Calu3 (cell line): ENCODE measurements around the gene GPR148. TPM values are rescaled to one million over a fixed set of nuclear protein-coding genes. Genes with fewer than 3 reads are reported as not detected.

ENCODE experiments used
- BruUV-seq: library from RNA; stranded (reverse); fragments of 400-500 nt; replicated peaks from 2 replicates; lab custom pipeline; 2021; lab: Mats Ljungman, UMichigan
- CTCF ChIA-PET: fragments of 300-600 bp; sonication (Branson Sonifier 250); formaldehyde crosslinking; loops from one replicate; lab custom pipeline; 2022; ENCODE audit warnings: antibody characterized with exemption; lab: Charles Lee
- DNase-seq: peaks from one replicate; pipeline ENCODE4 v3.0.0; 2022
- H3K27ac Mint-ChIP-seq: one replicate; pipeline ENCODE4 v1.8.0; 2022; ENCODE audit warnings: mixed read lengths; ENCODE audit not compliant: unreplicated experiment
- H3K27me3 Mint-ChIP-seq: one replicate; pipeline ENCODE4 v1.8.0; 2022; ENCODE audit warnings: mixed read lengths; ENCODE audit not compliant: unreplicated experiment
- H3K36me3 Mint-ChIP-seq: one replicate; pipeline ENCODE4 v1.8.0; 2022; ENCODE audit warnings: mild to moderate bottlenecking, moderate library complexity, mixed read lengths; ENCODE audit not compliant: insufficient read depth, unreplicated experiment
- H3K4me1 Mint-ChIP-seq: one replicate; pipeline ENCODE4 v1.8.0; 2022; ENCODE audit warnings: mild to moderate bottlenecking, low read depth, mixed read lengths; ENCODE audit not compliant: unreplicated experiment
- H3K4me3 Mint-ChIP-seq: one replicate; pipeline ENCODE4 v1.8.0; 2022; ENCODE audit warnings: mild to moderate bottlenecking, low read depth, moderate library complexity, mixed read lengths; ENCODE audit not compliant: unreplicated experiment
- H3K9me3 Mint-ChIP-seq: one replicate; pipeline ENCODE4 v1.8.0; 2022; ENCODE audit warnings: low read depth, mixed read lengths; ENCODE audit not compliant: unreplicated experiment
- intact Hi-C: fragments of 100-400 bp; cut with micrococcal nuclease; formaldehyde crosslinking; loops from one replicate; pipeline ENCODE4 v1.10.0; 2022; ENCODE audit not compliant: unreplicated experiment
- total RNA-seq: library from RNA; stranded (reverse); gene quantifications from 2 replicates; pipeline ENCODE4 v1.2.3, GENCODE V29; 2022
- TF ChIP-seq, protein P1 (sequence below): fragments of 200-600 bp; IDR thresholded peaks from one replicate; pipeline ENCODE4 v1.8.0; 2022; ENCODE audit warnings: antibody characterized with exemption; ENCODE audit not compliant: unreplicated experiment

GPR148 gene
- total RNA-seq, 1 experiment from 2014 or later: not detected

DNA sequence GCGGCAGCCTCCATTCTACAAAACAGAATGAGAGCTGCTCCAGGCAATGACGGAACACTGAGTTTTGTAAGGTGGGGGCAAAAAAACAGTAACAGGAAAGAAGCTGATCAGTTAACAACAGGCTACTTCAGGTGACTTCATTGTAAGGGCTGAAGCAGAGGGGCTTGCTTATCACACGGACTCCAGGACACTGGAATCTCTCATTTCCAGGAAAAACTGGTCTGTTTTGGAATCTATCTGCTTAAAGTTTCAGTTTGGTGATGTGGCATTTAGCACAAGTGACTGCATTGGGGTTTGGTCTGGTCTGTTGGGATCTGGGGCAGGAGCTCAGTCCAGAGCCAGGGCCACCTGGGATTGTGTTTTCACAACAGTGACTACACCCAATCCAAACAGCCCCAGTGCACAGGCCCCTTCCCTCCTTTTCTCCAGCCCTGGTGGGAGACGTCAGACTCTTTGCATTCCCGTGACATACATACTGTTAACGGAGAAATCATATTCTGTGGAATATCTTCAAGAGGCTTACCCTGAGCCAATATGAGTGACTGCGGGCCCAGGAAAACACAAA, 40.6 kb downstream of the GPR148 start:
- no peaks in the 10 kb centered on the region for H3K9me3 Mint-ChIP-seq
- H3K27ac Mint-ChIP-seq: no peak overlapping the region
- intact Hi-C loops: no loop called here
- peaks cover 43% of the 10 kb centered on the region for H3K27me3 Mint-ChIP-seq
- no TSS peak for BruUV-seq
- no peak for DNase-seq
- H3K4me3 Mint-ChIP-seq: no peak overlapping the region
- H3K36me3 Mint-ChIP-seq: no peaks in the 10 kb centered on the region
- CTCF ChIA-PET: no interaction called here
- TF ChIP-seq, protein P1, sequence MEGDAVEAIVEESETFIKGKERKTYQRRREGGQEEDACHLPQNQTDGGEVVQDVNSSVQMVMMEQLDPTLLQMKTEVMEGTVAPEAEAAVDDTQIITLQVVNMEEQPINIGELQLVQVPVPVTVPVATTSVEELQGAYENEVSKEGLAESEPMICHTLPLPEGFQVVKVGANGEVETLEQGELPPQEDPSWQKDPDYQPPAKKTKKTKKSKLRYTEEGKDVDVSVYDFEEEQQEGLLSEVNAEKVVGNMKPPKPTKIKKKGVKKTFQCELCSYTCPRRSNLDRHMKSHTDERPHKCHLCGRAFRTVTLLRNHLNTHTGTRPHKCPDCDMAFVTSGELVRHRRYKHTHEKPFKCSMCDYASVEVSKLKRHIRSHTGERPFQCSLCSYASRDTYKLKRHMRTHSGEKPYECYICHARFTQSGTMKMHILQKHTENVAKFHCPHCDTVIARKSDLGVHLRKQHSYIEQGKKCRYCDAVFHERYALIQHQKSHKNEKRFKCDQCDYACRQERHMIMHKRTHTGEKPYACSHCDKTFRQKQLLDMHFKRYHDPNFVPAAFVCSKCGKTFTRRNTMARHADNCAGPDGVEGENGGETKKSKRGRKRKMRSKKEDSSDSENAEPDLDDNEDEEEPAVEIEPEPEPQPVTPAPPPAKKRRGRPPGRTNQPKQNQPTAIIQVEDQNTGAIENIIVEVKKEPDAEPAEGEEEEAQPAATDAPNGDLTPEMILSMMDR: no peak
- no peaks in the 10 kb centered on the region for H3K4me1 Mint-ChIP-seq

DNA sequence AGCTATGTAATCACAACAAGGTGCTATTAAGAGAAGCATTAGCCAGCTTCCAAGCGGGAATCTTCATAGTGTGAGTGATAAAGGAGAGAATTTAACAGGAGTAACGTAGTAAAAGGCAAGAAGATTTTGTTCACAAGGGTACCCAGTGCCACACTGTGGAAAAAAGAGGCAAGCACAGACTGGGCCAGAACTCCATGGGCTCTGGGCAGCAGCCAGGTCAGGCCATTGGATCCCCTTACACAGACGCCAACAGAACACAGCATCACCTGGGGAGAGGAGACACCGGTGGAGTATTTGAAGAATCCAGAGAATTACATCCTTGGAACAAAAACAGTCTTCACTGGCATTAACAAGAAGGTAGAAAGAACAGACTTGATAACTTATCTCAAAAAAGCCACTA, 47.7 kb downstream of the GPR148 start:
- CTCF ChIA-PET: no interaction called here
- H3K4me3 Mint-ChIP-seq: no peak overlapping the region
- H3K36me3 Mint-ChIP-seq: no peaks in the 10 kb centered on the region
- TF ChIP-seq, protein P1: no peak
- intact Hi-C loops: no loop called here
- no peaks in the 10 kb centered on the region for H3K9me3 Mint-ChIP-seq
- no peak overlapping the region for H3K27ac Mint-ChIP-seq
- H3K27me3 Mint-ChIP-seq: peaks cover 47% of the 10 kb centered on the region
- H3K4me1 Mint-ChIP-seq: no peaks in the 10 kb centered on the region
- DNase-seq: no peak
- no TSS peak for BruUV-seq

DNA sequence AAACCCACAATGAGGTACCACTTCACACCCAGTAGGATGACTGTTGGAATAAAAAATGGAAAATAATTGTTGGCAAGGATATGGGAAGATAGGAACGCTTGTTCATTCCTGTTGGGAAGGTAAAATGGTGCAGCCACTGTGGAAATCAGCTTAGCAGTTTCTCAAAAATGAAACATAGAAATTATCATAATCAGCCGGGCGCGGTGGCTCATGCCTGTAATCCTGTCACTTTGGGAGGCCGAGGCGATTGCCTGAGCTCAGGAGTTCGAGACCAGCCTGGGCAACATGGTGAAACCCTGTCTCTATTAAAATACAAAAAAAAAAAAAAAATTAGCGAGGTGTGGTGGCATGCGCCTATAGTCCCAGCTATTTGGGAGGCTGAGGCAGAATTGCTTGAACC, 49.9 kb downstream of the GPR148 start:
- no peaks in the 10 kb centered on the region for H3K4me1 Mint-ChIP-seq
- DNase-seq: no peak
- BruUV-seq: no TSS peak
- no peaks in the 10 kb centered on the region for H3K9me3 Mint-ChIP-seq
- intact Hi-C loops: no loop called here
- TF ChIP-seq, protein P1: no peak
- H3K4me3 Mint-ChIP-seq: no peak overlapping the region
- H3K36me3 Mint-ChIP-seq: no peaks in the 10 kb centered on the region
- H3K27ac Mint-ChIP-seq: no peak overlapping the region
- H3K27me3 Mint-ChIP-seq: peaks cover 63% of the 10 kb centered on the region
- CTCF ChIA-PET: interaction anchor here (0.7 kb wide), 1 partner anchor 28 kb away, joined by 3 read pairs; no protein-coding TSS in a partner anchor

Other genes with a start within 250 kb of the GPR148 start
- not detected in 2 replicates for gene POTEI, start 219.7 kb upstream of the GPR148 start, total RNA-seq
- gene CFC1B, start 207.8 kb upstream of the GPR148 start, total RNA-seq: not detected in 2 replicates
- not detected in 2 replicates for gene CFC1, start 129.5 kb upstream of the GPR148 start, total RNA-seq
- not detected in 2 replicates for gene POTEJ, start 117.6 kb upstream of the GPR148 start, total RNA-seq
- gene AMER3, start 26.5 kb downstream of the GPR148 start, total RNA-seq: not detected in 2 replicates
- 5.9 and 8.8 TPM in 2 replicates for gene ARHGEF4, start 107.8 kb downstream of the GPR148 start, total RNA-seq